Transverse colon (tissue), 4 donors: ENCODE results near the gene VSTM4.

Experiments
- CTCF ChIP-seq, 5 experiments: fragments of 200-600 bp in 3 of 5; fragments of 450-650 bp in 2 of 5; sonication (generic) in 3 of 5; IDR thresholded peaks; 1 replicate in 2 of 5; 2 replicates in 3 of 5; pipeline ENCODE4 v1.5.1; 2016 to 2017; ENCODE audit warnings: antibody characterized with exemption in 5 of 5, inconsistent platforms in 3 of 5, mild to moderate bottlenecking in 2 of 5, moderate library complexity in 1 of 5
- POLR2A ChIP-seq: fragments of 450-650 bp; IDR thresholded peaks from one replicate; pipeline ENCODE4 v1.6.1; 2016; ENCODE audit warnings: antibody characterized with exemption, mild to moderate bottlenecking, moderate library complexity
- POLR2AphosphoS5 ChIP-seq, 3 donors: sonication (generic); formaldehyde crosslinking; IDR thresholded peaks; one replicate each; pipeline ENCODE4 v1.6.1; 2016; ENCODE audit warnings: antibody characterized with exemption in 3 of 3

GRCh38 chr10:49007129-49007528, 108.2 kb downstream of the VSTM4 start:
- TF ChIP-seq CTCF (IDR thresholded peaks at IDR 0.05), result no peak
- TF ChIP-seq POLR2A, result no peak
- no peak for TF ChIP-seq POLR2AphosphoS5 (IDR thresholded peaks at IDR 0.05)
